ENCODE results near the gene SRCIN1.
A peak's percentile ranks its signal among the peaks of the same experiment; 100 is the strongest.
"Not testable (repeated sequence)": the region's sequence is repeated elsewhere in the genome, so short reads cannot be mapped to it uniquely, and the experiment has no call there.

SRCIN1 gene

DNA sequence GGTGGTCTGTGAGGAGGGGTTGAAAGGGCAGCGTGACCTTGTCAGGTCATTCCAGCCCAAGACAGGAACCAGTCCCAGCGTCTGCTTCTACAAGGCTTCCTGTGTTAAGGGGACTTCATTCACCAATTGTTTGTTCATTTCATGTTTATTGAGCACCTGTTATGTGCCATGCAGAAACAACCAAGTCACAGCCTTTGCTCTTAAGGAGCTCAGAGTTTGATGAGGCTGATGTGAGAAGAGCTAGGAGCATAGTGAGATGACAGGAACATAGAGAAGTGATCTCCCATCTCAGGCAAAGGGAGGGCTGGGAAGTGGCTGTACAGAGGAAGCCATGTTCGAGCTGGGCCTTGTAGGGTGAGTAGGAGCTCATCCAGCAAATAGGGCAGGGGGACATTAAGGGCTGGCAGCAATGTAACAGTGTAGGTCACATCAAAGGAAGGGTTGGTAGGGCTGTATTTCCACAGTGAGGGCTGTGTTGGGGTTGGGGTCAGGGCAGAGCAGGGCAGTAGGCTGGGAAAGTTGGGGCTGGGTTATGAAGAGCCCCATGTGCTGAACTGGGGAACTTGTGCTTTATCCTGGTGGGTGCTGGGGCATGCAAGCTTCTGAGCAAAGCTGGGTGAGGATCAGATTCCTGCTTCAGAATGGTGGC is 97.7 kb downstream of the SRCIN1 start:
- no peak for DNase-seq

GRCh38 chr17:38507436-38507835 is 98.3 kb downstream of the SRCIN1 start:
- DNase-seq, result no peak

DNA sequence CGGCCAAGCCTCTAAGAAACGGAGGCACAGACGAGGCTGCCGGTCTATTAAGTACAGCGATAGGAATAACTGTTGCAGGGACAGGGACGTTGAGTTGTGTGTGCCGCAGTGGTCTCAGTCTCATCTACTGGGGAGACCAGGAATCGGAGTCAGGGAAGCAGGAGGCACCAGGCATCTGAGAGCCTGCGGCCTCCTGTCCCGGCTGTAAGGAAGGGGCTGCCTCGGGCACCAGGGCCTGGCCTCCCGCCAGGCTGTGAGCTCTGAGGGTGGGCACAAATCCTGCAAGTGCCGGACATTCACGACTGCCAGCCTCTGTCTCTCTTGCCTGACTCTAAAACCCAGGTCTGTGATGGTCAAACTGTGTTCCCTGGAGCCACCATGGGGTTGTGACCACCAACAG is 101.5 kb downstream of the SRCIN1 start:
- DNase-seq, result no peak

GRCh38 chr17:38503286-38503913 is 102.4 kb downstream of the SRCIN1 start:
- not testable (repeated sequence) for DNase-seq

- not testable (repeated sequence) for DNase-seq
Measured at GRCh38 chr17:38501718-38502117, 104.0 kb downstream of the SRCIN1 start.

DNA sequence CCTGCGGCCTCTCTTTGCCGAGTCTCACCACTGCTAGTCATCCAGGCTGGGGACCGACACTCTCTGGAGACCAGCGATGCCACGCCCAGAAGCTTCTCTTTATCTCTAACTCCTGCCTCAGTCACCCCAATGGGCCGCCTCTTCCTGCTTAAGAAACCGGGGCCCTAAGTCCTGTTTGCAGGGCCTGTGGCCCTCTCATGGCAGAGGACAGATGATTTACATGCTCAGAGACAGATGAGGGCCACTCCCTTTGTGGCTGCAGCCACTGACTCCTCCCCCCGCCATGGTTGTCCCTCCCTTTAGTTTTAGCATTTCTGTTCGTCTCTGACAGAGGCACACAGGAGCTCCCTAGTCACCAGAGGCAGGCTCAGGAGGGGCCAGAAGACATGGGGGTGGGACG is 106.5 kb downstream of the SRCIN1 start:
- DNase-seq, result not testable (repeated sequence)

DNA sequence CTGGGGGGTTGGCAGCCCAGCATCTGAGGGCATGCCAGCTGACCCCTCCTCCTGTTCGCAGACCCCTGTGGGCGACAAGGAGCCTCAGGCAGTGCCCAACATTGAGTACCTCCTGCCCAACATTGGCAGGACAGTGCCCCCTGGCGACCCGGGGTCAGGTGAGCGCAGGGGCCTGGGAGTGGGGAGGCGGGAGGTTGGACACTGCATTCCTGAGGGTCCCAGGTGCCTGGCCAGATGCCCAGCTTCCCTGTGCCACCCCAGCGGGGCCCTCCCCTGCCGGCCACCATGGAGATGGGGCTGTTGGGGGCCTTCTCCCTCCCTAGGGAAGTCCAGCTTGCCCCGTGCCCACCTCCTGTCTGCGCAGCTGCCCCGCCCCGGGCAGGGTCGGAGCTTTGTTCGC is 107.4 kb downstream of the SRCIN1 start:
- DNase-seq, result no peak

DNA sequence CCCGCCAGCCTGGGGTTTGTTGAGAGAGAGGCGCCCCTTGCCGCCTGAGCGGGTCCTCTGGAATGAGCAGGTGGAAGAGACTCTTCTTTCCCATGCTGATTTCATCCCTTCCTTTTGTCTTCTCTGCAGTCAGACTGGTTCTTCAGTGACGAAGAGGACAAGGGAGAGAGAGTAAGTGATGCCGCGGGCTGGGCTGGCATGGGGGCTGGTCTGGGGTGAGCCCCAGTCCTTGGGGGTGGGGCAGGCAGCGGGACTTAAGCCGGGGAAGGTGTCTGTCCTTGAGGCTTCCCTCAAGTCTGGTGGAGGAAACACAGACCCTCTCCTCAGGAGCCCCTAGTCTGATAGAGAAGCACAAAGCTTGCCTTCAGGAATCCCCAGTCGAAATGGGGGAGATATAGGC is 108.1 kb downstream of the SRCIN1 start:
- DNase-seq, result not testable (repeated sequence)

GRCh38 chr17:38494152-38494551 is 111.6 kb downstream of the SRCIN1 start:
- not testable (repeated sequence) for DNase-seq

- DNase-seq, result peak; percentile 84
Measured at GRCh38 chr17:38492067-38493040, 113.4 kb downstream of the SRCIN1 start.

DNA sequence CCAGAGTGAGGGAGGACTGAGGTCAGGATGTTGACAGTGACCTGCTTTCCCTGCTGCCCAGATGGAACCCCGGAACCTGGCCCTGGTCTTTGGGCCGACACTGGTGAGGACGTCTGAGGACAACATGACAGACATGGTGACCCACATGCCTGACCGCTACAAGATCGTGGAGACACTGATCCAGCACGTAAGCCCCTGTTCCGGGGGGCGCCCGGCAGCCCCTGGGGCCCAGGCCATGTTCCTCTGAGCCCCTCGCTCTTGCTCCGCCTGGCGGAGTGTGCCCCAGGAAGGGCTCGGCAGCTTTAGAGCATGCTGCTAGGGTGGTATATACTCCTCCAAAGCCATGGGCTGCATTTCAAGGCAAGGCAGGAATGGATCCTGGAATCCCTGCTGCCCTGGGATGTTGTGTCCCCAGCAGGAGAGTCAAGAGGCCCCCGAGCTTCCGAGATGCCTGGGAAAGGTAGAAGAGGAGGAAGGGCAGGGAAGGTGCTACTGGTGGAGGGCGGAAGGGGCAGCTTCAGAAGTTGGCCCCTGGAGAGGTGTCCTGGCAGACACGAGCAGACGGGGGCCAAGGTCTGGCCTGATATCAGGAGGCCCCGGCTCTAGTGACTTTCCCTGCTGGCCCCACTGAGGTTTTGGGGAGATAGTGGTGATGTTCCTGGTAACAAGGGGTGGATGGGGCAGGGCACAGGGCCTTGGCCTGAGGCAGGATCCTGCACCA is 114.2 kb downstream of the SRCIN1 start:
- not testable (repeated sequence) for DNase-seq

DNA sequence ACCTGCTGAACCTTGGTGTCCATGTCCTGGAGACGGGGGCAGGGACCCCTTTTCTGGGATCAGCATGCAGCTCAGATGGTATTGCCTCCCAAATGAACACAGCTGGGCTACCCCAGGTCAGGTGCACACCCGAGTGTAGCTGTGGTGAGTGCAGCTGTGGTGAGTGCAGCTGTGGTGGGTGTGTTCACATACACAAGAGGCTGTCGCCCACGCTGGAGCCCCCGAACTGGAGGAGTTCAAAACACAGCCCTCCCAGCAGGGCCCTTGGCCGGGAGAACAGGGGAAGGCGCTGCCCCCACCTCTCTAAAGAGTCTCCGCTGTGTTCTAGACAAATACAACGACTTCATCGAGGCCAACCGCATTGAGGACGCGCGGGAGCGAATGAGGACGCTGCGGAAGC is 116.0 kb downstream of the SRCIN1 start:
- DNase-seq, result not testable (repeated sequence)

GRCh38 chr17:38485681-38486298 is 120.0 kb downstream of the SRCIN1 start:
- DNase-seq, result not testable (repeated sequence)

DNA sequence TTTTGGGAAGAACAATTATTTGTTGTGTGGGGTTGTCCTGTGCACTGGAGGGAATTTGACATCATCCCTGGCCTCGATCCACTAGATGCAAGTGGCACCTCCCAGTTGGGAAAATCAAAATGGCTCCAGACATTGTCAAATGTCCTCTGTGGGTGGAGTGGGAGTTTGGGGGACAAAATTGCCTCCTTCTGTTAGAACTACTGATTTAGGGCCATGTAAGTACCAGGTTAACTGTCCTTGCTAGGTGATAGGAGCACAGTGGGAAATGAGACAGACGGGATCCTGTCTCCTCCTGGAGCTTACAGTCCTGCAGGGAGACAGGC is 120.6 kb downstream of the SRCIN1 start:
- no peak for DNase-seq

GRCh38 chr17:38484242-38485145 is 121.3 kb downstream of the SRCIN1 start:
- not testable (repeated sequence) for DNase-seq

GRCh38 chr17:38482700-38483043 is 123.1 kb downstream of the SRCIN1 start:
- not testable (repeated sequence) for DNase-seq

DNA sequence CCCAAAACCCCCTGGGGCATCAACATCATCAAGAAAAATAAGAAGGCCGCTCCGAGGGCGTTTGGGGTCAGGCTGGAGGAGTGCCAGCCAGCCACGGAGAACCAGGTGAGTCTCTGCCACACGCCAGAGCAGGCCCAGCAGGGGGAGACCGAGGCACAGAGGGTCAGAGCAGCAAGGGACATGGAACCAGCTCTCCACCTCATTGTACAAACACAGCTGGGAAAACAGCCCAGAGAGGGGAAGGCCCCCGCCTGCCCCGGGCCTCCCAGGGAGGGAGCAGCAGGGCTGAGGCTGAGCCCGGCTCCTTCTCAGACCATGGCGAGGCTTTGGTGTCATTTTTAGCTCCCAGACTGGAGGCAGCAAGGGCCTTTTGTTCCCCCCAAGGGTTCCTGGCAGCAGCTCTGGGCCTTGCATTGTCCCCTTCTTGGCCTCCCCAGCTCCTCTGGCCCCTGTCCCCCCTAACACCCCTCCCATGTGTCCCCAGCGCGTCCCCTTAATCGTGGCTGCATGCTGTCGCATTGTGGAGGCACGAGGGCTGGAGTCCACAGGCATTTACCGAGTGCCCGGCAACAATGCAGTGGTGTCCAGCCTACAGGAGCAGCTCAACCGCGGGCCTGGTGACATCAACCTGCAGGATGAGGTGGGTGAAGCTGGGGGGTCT is 123.6 kb downstream of the SRCIN1 start:
- not testable (repeated sequence) for DNase-seq
